ENCODE data around the gene C12orf60. TPM values are rescaled to one million over a fixed set of nuclear protein-coding genes. Genes with fewer than 3 reads are reported as not detected.

Gene C12orf60
- total and polyA plus RNA-seq, 3 donors from 2014 or later: 5.3 to 20.6 (median 11.7) TPM

GRCh38 chr12:14776236-14776961 lies 27.1 kb upstream of the C12orf60 start:
- 63 to 76% methylated on average over 5 of the region's 5 CpGs for WGBS, 2 donors
- Histone ChIP-seq H3K27ac (no peak overlapping the region), H3K27me3 (no peaks in the 10 kb centered on the region), H3K4me3 (no peak overlapping the region), H3K36me3 (ENCODE audit: low read depth, missing control alignments) (no peaks in the 10 kb centered on the region), H3K9me3 (no peaks in the 10 kb centered on the region), H3K4me1 (peaks cover 14% of the 10 kb centered on the region)
- intact Hi-C loops (cut with DNase I; ENCODE audit: low total_unique reads): no loop called here
- DNase-seq: no peak
- TF ChIP-seq CTCF (IDR thresholded peaks at IDR 0.05) (no peak), POLR2A (IDR thresholded peaks at IDR 0.05) (no peak)

GRCh38 chr12:14777271-14777670 lies 26.2 kb upstream of the C12orf60 start:
- Histone ChIP-seq H3K4me1 (peaks cover 8% of the 10 kb centered on the region), H3K9me3 (no peaks in the 10 kb centered on the region), H3K36me3 (ENCODE audit: low read depth, missing control alignments) (no peaks in the 10 kb centered on the region), H3K27ac (no peak overlapping the region), H3K27me3 (no peaks in the 10 kb centered on the region), H3K4me3 (no peak overlapping the region)
- 56 to 74% methylated on average over 3 of the region's 3 CpGs for WGBS, 2 donors
- TF ChIP-seq CTCF (IDR thresholded peaks at IDR 0.05): no peak
- no peak for TF ChIP-seq POLR2A (IDR thresholded peaks at IDR 0.05)
- intact Hi-C loops (cut with DNase I; ENCODE audit: low total_unique reads): no loop called here
- no peak for DNase-seq

- H3K27me3 ChIP-seq: no peaks in the 10 kb centered on the region
- intact Hi-C loops (cut with DNase I; ENCODE audit: low total_unique reads): no loop called here
- no peak for TF ChIP-seq POLR2A (IDR thresholded peaks at IDR 0.05)
- TF ChIP-seq CTCF (IDR thresholded peaks at IDR 0.05): no peak
- WGBS, 2 donors: 89 to 98% methylated on average over 2 of the region's 2 CpGs
- no peaks in the 10 kb centered on the region for H3K9me3 ChIP-seq
- H3K27ac ChIP-seq: no peak overlapping the region
- DNase-seq: no peak
- H3K36me3 ChIP-seq (ENCODE audit: low read depth, missing control alignments): no peaks in the 10 kb centered on the region
- H3K4me1 ChIP-seq: peaks cover 8% of the 10 kb centered on the region
- no peak overlapping the region for H3K4me3 ChIP-seq
These were observed 23.6 kb upstream of the C12orf60 start for GRCh38 chr12:14779834-14780233.

GRCh38 chr12:14780859-14781258 lies 22.6 kb upstream of the C12orf60 start:
- DNase-seq: no peak
- H3K36me3 ChIP-seq (ENCODE audit: low read depth, missing control alignments): no peaks in the 10 kb centered on the region
- H3K27ac ChIP-seq: no peak overlapping the region

More at GRCh38 chr12:14780859-14781258, 22.6 kb upstream of the C12orf60 start:
- Histone ChIP-seq H3K27me3 (no peaks in the 10 kb centered on the region), H3K4me3 (no peak overlapping the region), H3K4me1 (peaks cover 5% of the 10 kb centered on the region), H3K9me3 (no peaks in the 10 kb centered on the region)
- intact Hi-C loops (cut with DNase I; ENCODE audit: low total_unique reads): no loop called here
- WGBS, 2 donors: 83 to 85% methylated on average over 3 of the region's 3 CpGs
- TF ChIP-seq CTCF (IDR thresholded peaks at IDR 0.05) (no peak), POLR2A (IDR thresholded peaks at IDR 0.05) (no peak)
